Subcutaneous abdominal adipose tissue (tissue), 5 donors: ENCODE data around the gene GDF2.

Source experiments
- H3K27ac ChIP-seq: one replicate; pipeline ENCODE4 v1.7.0; 2013; ENCODE audit warnings: low read depth, mild to moderate bottlenecking, inconsistent platforms, low read length, moderate library complexity
- H3K27me3 ChIP-seq, 5 donors: one replicate each; pipeline ENCODE4 v1.7.0; 2013; ENCODE audit warnings: low read length in 5 of 5, inconsistent platforms in 1 of 5; ENCODE audit not compliant: control insufficient read depth in 5 of 5, insufficient read depth in 4 of 5
- H3K36me3 ChIP-seq, 5 donors: one replicate each; pipeline ENCODE4 v1.7.0; 2013; ENCODE audit warnings: low read length in 5 of 5; ENCODE audit not compliant: control insufficient read depth in 5 of 5, insufficient read depth in 5 of 5
- H3K4me1 ChIP-seq, 5 donors: one replicate each; pipeline ENCODE4 v1.7.0; 2013; ENCODE audit warnings: low read length in 5 of 5, mild to moderate bottlenecking in 3 of 5, moderate library complexity in 1 of 5; ENCODE audit not compliant: control insufficient read depth in 5 of 5, insufficient read depth in 5 of 5
- H3K4me3 ChIP-seq, 5 donors: one replicate each; pipeline ENCODE4 v1.7.0; 2013; ENCODE audit warnings: low read length in 5 of 5, low read depth in 1 of 5
- H3K9ac ChIP-seq, 5 donors: one replicate each; pipeline ENCODE4 v1.7.0; 2013; ENCODE audit warnings: low read length in 5 of 5, mild to moderate bottlenecking in 4 of 5, moderate library complexity in 3 of 5
- H3K9me3 ChIP-seq, 5 donors: one replicate each; pipeline ENCODE4 v1.7.0; 2013; ENCODE audit warnings: low read length in 5 of 5; ENCODE audit not compliant: control insufficient read depth in 5 of 5
- donor health status: healthy.
- donor health status: healthy.
- donor health status: healthy.
- donor health status: healthy.
- donor health status: healthy.

Gene GDF2

DNA sequence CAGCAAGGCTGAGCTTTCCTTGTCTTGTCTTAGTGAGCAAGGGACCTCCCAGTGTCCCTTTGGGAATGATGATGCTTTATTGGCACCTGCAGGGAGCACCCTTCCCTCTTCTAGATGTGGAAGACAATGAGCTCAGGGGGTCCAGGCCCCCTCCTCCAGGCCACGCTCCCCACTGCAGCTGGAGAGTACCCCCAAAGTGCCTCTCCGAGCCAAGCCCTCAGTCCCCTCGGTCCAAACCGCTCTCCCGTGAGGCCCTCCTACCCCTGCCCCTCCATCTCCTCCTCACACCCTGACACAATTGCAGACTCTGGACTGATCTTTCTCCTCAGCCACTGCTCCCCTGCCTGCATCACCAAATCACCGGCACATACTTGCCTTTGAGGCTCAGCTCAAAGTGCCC lies 42.7 kb downstream of the GDF2 start:
- H3K4me1 ChIP-seq = no peaks in the 10 kb centered on the region
- H3K36me3 ChIP-seq = no peaks in the 10 kb centered on the region
- no peak overlapping the region for H3K4me3 ChIP-seq
- no peak overlapping the region for H3K9ac ChIP-seq
- no peaks in the 10 kb centered on the region for H3K9me3 ChIP-seq
- H3K27me3 ChIP-seq = peaks cover 0 to 3% (median 0%) of the 10 kb centered on the region in 5 donors
- H3K27ac ChIP-seq = no peak overlapping the region

- Histone ChIP-seq H3K9me3 (no peaks in the 10 kb centered on the region), H3K9ac (no peak overlapping the region), H3K36me3 (no peaks in the 10 kb centered on the region), H3K4me3 (no peak overlapping the region), H3K4me1 (no peaks in the 10 kb centered on the region), H3K27ac (no peak overlapping the region), H3K27me3 (peaks cover 0 to 3% (median 0%) of the 10 kb centered on the region in 5 donors)
Measured at GRCh38 chr10:47365431-47366180, 43.4 kb downstream of the GDF2 start.

DNA sequence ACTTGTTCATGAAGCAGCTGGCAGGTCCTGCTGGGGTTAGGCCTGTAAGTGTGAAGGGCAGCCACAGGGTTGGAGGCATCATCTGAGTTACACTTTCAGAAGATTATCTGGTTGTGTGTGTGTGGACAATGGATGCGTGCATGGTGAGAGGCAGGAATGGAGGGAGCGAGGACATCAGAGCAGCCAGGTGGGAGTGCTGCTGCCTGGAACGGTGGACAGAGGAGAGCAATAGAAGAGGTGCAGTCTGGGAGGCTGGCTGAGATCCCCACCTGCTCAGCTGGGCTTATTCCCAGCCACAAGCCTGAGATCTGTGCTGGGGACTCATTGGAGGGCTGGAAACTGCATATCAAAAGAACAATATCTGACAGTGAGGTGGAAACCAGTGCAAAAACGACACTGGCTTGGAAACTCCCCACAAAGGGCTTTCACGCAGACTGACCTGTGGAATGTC lies 44.0 kb downstream of the GDF2 start:
- Histone ChIP-seq H3K27ac (no peak overlapping the region), H3K27me3 (peaks cover 0 to 3% (median 0%) of the 10 kb centered on the region in 5 donors)

GRCh38 chr10:47366731-47367460 lies 44.6 kb downstream of the GDF2 start:
- no peak overlapping the region for H3K9ac ChIP-seq
- H3K4me3 ChIP-seq = no peak overlapping the region

More for the DNA sequence above, 44.0 kb downstream of the GDF2 start:
- H3K4me3 ChIP-seq = no peak overlapping the region
- peaks cover 0 to 2% (median 0%) of the 10 kb centered on the region in 5 donors for H3K4me1 ChIP-seq
- H3K9me3 ChIP-seq = no peaks in the 10 kb centered on the region
- no peak overlapping the region for H3K9ac ChIP-seq
- H3K36me3 ChIP-seq = no peaks in the 10 kb centered on the region

GRCh38 chr10:47367646-47368045 lies 45.4 kb downstream of the GDF2 start:
- H3K27me3 ChIP-seq = peaks cover 0 to 3% (median 0%) of the 10 kb centered on the region in 5 donors
- no peaks in the 10 kb centered on the region for H3K36me3 ChIP-seq
- peaks cover 0 to 5% (median 0%) of the 10 kb centered on the region in 5 donors for H3K4me1 ChIP-seq
- no peak overlapping the region for H3K27ac ChIP-seq
- H3K9me3 ChIP-seq = no peaks in the 10 kb centered on the region
- no peak overlapping the region for H3K9ac ChIP-seq
- no peak overlapping the region for H3K4me3 ChIP-seq

More at GRCh38 chr10:47366731-47367460, 44.6 kb downstream of the GDF2 start:
- Histone ChIP-seq H3K9me3 (no peaks in the 10 kb centered on the region), H3K36me3 (no peaks in the 10 kb centered on the region), H3K27ac (no peak overlapping the region), H3K27me3 (peaks cover 0 to 3% (median 0%) of the 10 kb centered on the region in 5 donors), H3K4me1 (peaks cover 0 to 2% (median 0%) of the 10 kb centered on the region in 5 donors)

- Histone ChIP-seq H3K4me3 (no peak overlapping the region), H3K36me3 (no peaks in the 10 kb centered on the region), H3K9me3 (no peaks in the 10 kb centered on the region), H3K27me3 (peaks cover 0 to 3% (median 0%) of the 10 kb centered on the region in 5 donors), H3K9ac (no peak overlapping the region), H3K27ac (no peak overlapping the region), H3K4me1 (peaks cover 0 to 9% (median 0%) of the 10 kb centered on the region in 5 donors)
Measured at GRCh38 chr10:47368431-47369180, 46.4 kb downstream of the GDF2 start.

GRCh38 chr10:47369251-47369894 lies 47.1 kb downstream of the GDF2 start:
- Histone ChIP-seq H3K9me3 (no peaks in the 10 kb centered on the region), H3K27ac (no peak overlapping the region)

DNA sequence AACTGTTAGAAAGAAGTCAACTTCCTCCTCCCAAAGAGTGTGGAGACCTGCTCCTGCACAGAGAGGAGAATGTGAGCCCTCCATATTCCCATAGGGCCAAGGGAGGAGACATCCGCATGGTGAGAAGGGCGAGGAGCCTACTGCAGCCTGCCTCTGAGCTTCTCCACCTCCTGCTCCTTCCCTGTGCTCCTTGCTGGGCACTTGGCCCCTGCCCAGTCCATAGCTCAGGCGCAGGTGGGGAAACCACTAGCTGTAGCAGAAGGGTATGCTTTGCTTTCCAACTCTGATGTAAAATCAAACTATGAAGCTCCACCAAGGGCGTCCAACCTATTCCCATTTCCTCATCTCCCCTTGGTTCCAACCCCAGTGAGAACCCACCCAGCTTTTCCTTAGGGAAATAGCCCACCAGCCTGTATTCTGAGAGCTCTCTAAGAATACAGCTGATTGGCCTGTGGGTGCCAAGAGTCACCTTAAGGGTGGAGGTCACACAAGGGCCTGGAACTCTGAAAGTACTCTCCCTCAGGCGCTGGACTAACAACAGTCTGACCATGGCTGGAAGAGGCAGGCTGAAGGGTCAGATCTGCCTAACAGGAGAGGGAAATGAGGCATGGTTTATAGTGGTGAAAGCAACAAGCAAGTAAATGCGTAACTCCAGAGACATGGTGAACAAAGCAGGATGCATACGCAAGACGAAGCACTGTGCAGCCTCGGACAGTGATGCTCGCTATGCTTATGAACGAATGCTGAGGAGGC lies 47.9 kb downstream of the GDF2 start:
- Histone ChIP-seq H3K9ac (no peak overlapping the region), H3K9me3 (no peaks in the 10 kb centered on the region), H3K4me3 (no peak overlapping the region), H3K4me1 (peaks cover 0 to 19% (median 11%) of the 10 kb centered on the region in 5 donors), H3K36me3 (no peaks in the 10 kb centered on the region), H3K27ac (no peak overlapping the region), H3K27me3 (peaks cover 0 to 2% (median 0%) of the 10 kb centered on the region in 5 donors)

More at GRCh38 chr10:47369251-47369894, 47.1 kb downstream of the GDF2 start:
- H3K27me3 ChIP-seq = peaks cover 0 to 3% (median 0%) of the 10 kb centered on the region in 5 donors
- no peak overlapping the region for H3K9ac ChIP-seq
- H3K36me3 ChIP-seq = no peaks in the 10 kb centered on the region
- peaks cover 0 to 11% (median 3%) of the 10 kb centered on the region in 5 donors for H3K4me1 ChIP-seq
- H3K4me3 ChIP-seq = no peak overlapping the region

DNA sequence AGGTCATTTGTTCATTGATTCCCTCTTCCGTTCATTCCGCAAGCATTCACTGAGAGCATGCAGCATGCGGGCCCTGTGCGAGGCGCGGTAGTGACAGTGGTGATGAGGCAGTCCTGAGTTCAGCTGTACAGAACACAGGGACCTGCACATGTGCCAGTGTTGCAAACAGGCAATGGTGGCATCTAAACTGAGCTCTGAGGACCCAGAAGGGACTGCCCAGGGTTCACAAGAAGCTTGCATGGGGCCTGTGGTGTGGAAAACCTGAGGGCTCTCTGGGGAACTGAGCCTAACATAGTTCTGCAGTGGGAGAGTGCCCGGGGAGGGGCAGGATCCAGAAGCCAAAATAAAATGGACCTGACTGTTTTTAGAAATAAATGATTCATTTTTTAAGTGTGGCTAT lies 48.6 kb downstream of the GDF2 start:
- no peaks in the 10 kb centered on the region for H3K9me3 ChIP-seq
- no peaks in the 10 kb centered on the region for H3K27me3 ChIP-seq
- no peak overlapping the region for H3K4me3 ChIP-seq
- no peak overlapping the region for H3K27ac ChIP-seq
- no peaks in the 10 kb centered on the region for H3K36me3 ChIP-seq
- no peak overlapping the region for H3K9ac ChIP-seq
- peaks cover 0 to 20% (median 13%) of the 10 kb centered on the region in 5 donors for H3K4me1 ChIP-seq
